NCI-H2227 treated with DMSO at 0.1 percent for 48 hours (cell line): Measurements from ENCODE around the gene NFYC.

ENCODE experiments used
- DNase-seq: peaks from one replicate; lab custom pipeline; 2025; lab: John Stamatoyannopoulos, UW

NFYC gene

GRCh38 chr1:40739455-40740008 lies 48.0 kb downstream of the NFYC start:
- no peak for DNase-seq

- no peak for DNase-seq
These were observed 48.8 kb downstream of the NFYC start for GRCh38 chr1:40740039-40740996.

GRCh38 chr1:40740997-40741736 lies 49.7 kb downstream of the NFYC start:
- no peak for DNase-seq

GRCh38 chr1:40742363-40743061 lies 51.0 kb downstream of the NFYC start:
- no peak for DNase-seq

- no peak for DNase-seq
These were observed 51.9 kb downstream of the NFYC start for GRCh38 chr1:40743452-40743851.

- no peak for DNase-seq
These were observed 52.4 kb downstream of the NFYC start for GRCh38 chr1:40743860-40744259.

- no peak for DNase-seq
These were observed 53.7 kb downstream of the NFYC start for GRCh38 chr1:40745176-40745575.

GRCh38 chr1:40746344-40747090 lies 55.0 kb downstream of the NFYC start:
- DNase-seq: no peak

- no peak for DNase-seq
These were observed 57.6 kb downstream of the NFYC start for GRCh38 chr1:40748841-40749718.

- no peak for DNase-seq
These were observed 58.3 kb downstream of the NFYC start for GRCh38 chr1:40749817-40750216.

- DNase-seq: no peak
These were observed 59.0 kb downstream of the NFYC start for GRCh38 chr1:40750451-40750908.

GRCh38 chr1:40751802-40752201 lies 60.3 kb downstream of the NFYC start:
- no peak for DNase-seq

- no peak for DNase-seq
These were observed 61.8 kb downstream of the NFYC start for GRCh38 chr1:40753142-40753882.

- DNase-seq: no peak
These were observed 62.7 kb downstream of the NFYC start for GRCh38 chr1:40754201-40754600.

GRCh38 chr1:40755067-40755466 lies 63.6 kb downstream of the NFYC start:
- DNase-seq: no peak

- DNase-seq: no peak
These were observed 65.0 kb downstream of the NFYC start for GRCh38 chr1:40756523-40756922.

- DNase-seq: no peak
These were observed 65.6 kb downstream of the NFYC start for GRCh38 chr1:40757084-40757483.

- no peak for DNase-seq
These were observed 66.5 kb downstream of the NFYC start for GRCh38 chr1:40758004-40758403.

- no peak for DNase-seq
These were observed 67.3 kb downstream of the NFYC start for GRCh38 chr1:40758578-40759343.
